Activated naive CD4-positive, alpha-beta T cell treated with Interleukin-2 at 50 U/mL for 16 hours (primary cell): ENCODE data around the gene SMTNL1.
"Not testable (repeated sequence)": the region's sequence is repeated elsewhere in the genome, so short reads cannot be mapped to it uniquely, and the experiment has no call there.

Source experiments
- DNase-seq: peaks from one replicate; pipeline ENCODE4 v3.0.0-alpha.2; 2020

Gene SMTNL1

DNA sequence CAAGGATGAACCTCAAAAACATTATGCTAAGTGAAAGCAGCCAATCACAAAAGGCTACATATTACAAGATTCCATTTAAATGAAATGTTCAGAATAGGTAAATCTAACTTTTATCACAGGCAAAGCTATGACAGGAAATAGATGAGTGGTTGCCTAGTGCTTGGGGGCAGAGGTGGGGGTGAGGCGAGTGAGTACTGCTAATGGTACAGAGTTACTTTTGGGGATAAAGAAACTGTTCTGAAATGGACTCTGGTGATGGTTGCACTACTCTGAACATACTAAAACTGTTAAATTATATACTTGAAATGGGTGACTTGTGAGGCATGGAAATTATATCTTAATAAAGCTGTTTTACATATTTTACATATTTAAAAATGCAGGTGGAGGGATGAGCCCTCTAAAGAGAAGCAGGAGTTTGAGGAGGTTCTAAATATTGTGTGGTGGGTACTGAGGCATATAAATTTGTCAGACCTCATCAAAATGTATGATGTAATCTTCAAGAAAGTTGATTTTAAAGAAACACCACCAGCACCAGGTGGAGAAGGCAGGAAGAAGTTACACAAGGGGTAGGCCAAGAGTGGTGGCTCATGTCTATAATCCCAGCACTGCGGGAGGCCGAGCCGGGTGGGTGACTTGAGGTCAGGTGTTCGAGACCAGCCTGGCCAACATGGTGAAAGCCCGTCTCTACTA is 25.5 kb upstream of the SMTNL1 start:
- DNase-seq = no peak

DNA sequence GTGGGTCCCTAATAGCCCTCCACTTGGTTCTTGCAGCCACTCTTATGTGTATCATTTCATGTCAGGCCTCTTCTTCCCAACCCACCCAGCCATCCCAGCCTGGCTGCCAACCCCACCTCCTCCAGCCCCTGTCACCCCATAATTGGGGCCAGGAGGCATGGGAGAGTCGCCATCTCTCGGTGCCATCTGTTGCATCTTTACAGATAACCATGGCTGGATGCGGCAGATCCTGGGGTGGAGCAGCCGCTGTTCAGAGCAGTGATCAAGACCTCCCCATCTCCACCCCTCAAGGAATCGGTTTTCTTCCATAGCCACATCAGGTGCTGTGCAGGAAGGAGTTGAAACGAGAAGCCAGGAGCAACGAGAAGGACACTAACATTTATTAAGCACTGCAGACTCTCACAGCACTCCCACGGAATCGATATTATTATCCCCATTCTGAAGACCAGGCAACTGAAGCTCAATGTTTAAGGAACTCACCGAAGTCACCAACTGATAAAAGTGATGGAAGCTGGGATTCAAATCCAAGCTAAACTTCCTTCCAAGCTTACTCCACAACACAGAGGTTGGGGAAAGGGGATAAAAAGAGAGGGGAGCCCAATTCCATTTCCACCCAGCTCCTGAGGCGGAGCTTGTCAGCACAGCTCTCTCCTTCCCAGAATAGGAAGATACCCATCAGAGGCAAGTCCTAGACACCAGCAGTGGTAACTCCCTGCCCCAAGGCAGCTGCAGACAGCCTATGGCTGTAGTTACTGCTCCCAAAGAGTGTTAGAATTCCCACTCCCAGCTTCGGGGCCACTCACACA is 24.5 kb upstream of the SMTNL1 start:
- no peak for DNase-seq

DNA sequence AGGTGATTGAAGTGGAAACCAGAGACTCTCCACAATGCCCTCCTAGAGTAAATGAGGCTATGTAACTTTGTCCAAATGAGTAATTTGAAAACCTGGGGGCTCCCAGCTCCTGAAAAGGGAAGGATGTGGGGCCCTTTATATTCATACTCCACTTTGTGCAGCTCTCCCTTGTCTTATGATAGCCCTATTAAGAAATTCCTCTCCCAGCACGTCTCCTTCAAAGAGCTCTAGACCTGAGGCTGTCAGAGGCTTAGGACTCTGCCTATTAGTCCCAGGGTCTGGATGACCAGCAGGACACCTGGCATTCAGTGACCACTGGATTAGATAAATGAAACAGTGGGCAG is 24.0 kb upstream of the SMTNL1 start:
- DNase-seq = no peak

DNA sequence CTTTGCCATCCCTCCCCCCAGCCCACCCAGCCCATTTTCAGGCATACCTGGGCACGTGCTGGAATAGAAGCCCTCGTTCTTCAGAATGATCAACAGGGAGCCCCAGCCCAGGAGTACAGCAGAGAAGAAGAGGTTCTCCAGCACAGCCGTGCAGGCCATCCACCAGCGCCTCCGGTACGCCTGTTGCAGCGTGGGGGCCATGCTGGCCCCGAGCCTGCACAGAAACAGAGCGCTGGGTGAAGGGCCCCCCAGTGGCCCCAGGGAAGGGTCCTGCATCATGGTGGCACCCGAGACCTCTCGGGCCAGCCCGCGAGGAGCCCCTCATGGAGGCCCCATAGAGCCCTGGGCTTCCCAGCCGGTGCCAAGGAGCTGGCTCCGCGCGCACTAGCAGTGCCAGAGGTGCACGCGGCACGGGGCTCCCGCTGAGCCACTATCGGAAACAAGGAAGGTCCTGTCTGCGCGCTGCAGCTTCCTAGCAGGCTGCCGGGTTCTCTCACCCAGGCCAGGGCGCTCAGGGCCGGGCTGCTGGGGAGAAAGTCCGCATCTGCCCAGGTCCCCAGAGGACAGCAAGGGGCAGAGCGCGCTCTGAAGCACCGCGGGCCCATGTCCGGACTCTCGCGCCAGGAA is 23.4 kb upstream of the SMTNL1 start:
- peak; percentile 22 for DNase-seq

DNA sequence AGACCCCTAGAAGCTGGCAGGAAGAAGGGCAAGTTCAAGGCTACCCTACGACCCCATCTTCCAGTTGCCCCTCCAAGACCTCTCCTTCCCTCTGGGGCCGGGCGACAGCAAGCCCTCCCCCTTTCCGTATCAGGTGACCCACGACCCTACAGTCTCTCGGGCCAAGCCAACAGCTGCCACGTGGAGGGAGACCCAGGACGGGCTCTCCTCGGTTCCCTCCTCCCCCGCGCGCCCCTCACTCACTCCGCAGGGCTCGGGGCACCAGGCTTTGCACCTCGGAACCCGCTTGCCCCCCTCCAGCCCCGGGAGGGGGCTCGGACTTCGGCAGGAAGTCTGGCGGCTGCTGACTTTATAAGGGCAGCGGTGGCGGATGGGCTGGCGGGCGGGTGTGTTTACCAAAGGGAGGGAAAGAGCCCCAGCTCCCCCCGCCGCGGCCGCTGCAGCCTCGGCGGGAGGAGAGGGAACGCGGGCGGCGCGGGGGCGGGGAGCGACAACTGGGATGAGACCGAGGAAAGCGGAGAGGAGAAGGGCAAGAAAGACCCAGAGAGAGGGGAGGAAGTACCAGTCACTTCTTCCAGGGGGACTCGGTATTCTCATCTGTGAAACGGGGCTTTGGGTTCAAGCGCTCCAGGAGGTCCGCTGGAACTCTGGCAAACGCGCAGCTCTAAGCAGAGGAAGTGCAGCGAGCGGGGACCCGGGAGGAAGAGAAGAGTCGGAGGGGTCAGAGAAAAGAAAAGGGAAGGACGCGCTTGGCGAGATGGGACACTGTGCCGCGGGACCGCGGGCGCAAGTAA is 22.7 kb upstream of the SMTNL1 start:
- DNase-seq = peak; percentile 54

DNA sequence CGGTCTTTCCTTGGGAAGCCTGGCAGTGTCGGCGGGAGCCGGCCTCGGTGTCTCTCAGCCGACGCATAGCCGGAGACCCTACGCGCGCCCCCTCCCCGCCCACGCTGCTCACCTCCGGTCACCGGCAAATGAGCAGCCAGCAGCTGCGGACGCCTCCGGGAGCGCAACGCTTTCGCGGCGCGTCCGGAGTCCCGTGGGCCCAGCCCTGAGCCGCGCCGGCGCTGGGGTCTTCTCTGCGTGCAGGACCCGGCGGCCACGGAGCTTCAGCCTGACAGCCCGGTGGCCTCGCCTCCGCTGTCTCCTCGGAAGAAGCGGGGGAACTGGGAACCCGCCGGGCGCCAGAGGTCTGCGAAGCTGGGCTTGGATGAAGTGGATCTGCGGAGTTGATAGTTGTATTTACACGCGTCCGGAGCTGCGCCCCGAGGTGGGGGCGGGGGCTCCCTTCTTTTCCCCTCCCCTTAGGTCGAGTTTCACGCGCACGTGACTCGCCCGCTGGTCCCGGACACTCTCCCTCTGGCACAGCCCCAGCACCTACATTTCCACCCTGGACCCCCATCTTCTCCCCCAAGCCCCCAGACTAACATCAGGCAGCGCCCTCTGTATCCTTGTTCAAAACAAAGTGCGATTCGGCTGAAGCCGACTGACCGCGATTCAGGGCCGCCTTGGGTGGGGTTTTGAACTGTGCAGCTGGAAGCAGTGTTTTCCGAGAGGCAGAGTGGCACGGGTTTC is 21.9 kb upstream of the SMTNL1 start, which contains the start of gene SLC43A1:
Gene SLC43A1, minus strand, starts transcription at position 371 of the 729 bp plus-strand sequence. CDS start 1,591 bp downstream, outside the sequence.
- DNase-seq = peak; percentile 42

DNA sequence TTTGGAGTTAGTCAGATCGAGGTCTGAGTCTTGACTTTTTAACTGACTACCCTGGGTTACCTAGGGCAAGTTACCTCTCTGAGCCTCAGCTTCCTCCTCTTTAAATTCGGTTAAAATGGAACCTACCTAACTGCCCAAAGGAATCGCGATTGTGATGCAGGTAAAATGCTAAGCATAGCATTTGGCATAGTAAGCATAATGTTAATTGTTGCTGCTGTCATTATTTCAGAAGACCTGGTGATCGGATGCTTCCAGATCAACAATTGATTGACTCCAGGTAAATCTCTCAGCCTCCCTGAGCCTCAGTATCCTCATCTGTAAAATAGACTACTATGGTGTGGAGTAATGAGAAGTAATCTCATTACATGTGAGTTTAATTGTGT is 21.3 kb upstream of the SMTNL1 start:
- DNase-seq = no peak

- DNase-seq = no peak
Observed at GRCh38 chr11:57521116-57521515, 16.3 kb upstream of the SMTNL1 start.

- no peak for DNase-seq
Observed at GRCh38 chr11:57523419-57523818, 14.0 kb upstream of the SMTNL1 start.

- DNase-seq = peak; percentile 75
Observed at GRCh38 chr11:57527056-57527631, 10.3 kb upstream of the SMTNL1 start.

DNA sequence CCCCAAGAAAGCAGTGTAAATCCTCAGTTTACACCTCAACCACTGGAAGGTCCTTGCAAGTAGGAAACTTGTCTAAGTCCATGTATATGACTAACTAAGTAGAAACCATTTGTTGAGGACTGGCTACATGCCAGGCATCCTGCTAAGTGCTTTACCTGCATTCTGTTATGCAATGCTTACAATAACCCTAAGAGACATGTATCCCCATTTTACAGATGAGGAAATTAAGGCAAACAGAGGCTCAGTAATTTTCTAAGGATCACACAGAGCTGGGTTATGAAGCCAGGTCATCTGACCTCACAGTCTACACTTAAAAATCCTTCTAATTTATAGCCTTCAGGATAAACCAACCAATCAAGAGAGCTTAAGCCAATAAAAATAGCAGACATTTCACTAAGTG is 8.4 kb upstream of the SMTNL1 start:
- no peak for DNase-seq

DNA sequence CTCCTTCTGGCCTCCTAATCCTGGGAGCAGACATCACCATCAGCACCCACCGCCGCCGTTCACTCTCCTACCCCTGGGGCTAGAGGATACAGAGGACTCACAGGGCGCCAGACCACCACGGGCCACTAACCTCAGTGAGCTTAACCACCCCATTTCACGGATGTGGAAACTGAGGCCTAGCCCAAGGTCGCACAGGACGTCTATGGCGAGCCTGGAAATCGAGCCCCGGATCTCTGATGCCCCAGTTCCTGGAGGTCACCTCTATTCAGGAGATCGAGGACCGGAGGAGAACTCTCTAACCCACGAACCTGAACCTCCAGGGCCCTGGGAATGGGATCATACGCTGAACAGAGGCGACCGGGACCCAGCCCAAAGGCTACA is 7.2 kb upstream of the SMTNL1 start:
- DNase-seq = peak; percentile 3

GRCh38 chr11:57530596-57531507 is 6.5 kb upstream of the SMTNL1 start, which contains the start of gene TIMM10:
TSS of gene TIMM10 (minus strand) at chr11:57530754. CDS start at chr11:57530189, 565 bp downstream.
- peak; percentile 92 for DNase-seq

DNA sequence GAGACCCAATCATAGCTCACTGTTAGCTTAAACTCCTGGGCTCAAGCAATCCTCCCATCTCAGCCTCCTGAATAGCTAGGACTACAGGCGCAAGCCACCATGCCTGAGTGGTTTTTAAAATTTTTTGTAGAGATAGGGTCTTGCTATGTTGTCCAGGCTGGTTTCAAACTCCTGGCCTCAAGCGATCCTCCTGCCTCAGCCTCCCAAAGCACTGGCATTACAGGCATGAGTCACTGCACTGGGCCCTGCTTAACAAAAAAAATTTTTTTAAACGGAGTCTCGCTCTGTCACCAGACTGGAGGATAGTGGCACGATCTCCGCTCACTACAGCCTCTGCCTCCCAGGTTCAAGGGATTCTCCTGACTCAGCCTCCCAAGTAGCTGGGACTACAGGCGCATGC is 2.9 kb upstream of the SMTNL1 start:
- DNase-seq = not testable (repeated sequence)

DNA sequence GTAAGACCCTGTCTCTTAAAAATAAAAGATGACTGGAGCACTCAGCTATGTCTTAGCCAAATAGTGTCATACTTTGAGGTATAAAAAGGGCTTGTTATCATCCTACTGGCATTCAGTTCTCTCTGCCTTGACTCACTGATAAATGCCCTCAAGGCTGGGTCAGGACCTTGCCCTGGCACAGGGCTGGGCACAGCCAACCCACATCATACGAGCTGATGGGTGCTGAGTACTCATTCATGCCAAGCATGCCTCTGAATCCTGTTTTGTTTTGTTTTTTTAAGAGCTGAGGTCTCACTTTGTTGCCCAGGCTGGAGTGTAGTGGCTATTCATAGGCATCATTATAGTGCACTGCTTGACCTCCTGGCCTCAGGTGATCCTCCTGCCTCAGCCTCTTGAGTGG is 1.9 kb downstream of the SMTNL1 start:
- no peak for DNase-seq

- no peak for DNase-seq
Observed at GRCh38 chr11:57541169-57541568, 3.8 kb downstream of the SMTNL1 start.

- no peak for DNase-seq
Observed at GRCh38 chr11:57542582-57542981, 5.2 kb downstream of the SMTNL1 start.

GRCh38 chr11:57543593-57543992 is 6.2 kb downstream of the SMTNL1 start:
- no peak for DNase-seq

DNA sequence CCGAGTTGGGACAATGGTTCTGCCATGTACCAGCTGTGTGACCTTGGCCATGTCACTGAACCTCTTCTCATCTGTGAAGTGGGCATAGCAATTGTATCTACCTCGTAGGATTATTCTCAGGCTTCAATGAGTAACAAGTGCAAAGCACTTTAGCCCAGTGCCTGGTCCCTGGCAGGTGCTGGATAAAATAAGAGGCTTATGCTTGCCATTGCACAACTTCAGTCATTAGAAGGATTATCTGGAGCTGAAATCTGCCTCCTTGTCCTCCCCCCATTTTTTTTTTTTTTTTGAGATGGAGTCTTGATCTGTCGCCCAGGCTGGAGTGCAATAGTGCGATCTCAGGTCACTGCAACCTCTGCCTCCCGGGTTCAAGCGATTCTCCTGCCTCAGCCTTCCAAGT is 7.2 kb downstream of the SMTNL1 start:
- no peak for DNase-seq

GRCh38 chr11:57545883-57546282 is 8.5 kb downstream of the SMTNL1 start:
- DNase-seq = no peak

- DNase-seq = no peak
Observed at GRCh38 chr11:57546451-57546850, 9.1 kb downstream of the SMTNL1 start.
